ENCODE results near the gene CXCL1.

- no peak for TF ChIP-seq CTCF (IDR thresholded peaks at IDR 0.05; ENCODE audit: borderline replicate concordance, extremely low read depth, low read length, poor library complexity, severe bottlenecking)
- TF ChIP-seq EZH2 (IDR thresholded peaks at IDR 0.05; ENCODE audit: borderline replicate concordance, low read depth, low read length, severe bottlenecking), result no peak
Observed at GRCh38 chr4:73853246-73853704, 15.9 kb upstream of the CXCL1 start, which contains the start of gene PF4V1.
